Measurements from ENCODE around the gene PAM.

GRCh38 chr5:102850503-102850902 lies 95.4 kb downstream of the PAM start:
- TF ChIP-seq, protein P1, sequence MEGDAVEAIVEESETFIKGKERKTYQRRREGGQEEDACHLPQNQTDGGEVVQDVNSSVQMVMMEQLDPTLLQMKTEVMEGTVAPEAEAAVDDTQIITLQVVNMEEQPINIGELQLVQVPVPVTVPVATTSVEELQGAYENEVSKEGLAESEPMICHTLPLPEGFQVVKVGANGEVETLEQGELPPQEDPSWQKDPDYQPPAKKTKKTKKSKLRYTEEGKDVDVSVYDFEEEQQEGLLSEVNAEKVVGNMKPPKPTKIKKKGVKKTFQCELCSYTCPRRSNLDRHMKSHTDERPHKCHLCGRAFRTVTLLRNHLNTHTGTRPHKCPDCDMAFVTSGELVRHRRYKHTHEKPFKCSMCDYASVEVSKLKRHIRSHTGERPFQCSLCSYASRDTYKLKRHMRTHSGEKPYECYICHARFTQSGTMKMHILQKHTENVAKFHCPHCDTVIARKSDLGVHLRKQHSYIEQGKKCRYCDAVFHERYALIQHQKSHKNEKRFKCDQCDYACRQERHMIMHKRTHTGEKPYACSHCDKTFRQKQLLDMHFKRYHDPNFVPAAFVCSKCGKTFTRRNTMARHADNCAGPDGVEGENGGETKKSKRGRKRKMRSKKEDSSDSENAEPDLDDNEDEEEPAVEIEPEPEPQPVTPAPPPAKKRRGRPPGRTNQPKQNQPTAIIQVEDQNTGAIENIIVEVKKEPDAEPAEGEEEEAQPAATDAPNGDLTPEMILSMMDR (IDR thresholded peaks at IDR 0.05): no peak
- TF ChIP-seq POLR2A (IDR thresholded peaks at IDR 0.05): no peak

Measured in breast epithelium (tissue), 3 donors.